Measurements from ENCODE around the gene RPS6KA2.
"Not testable (repeated sequence)": the region's sequence is repeated elsewhere in the genome, so short reads cannot be mapped to it uniquely, and the experiment has no call there.

RPS6KA2 gene

GRCh38 chr6:166400181-166400580 is 226.9 kb downstream of the RPS6KA2 start:
- DNase-seq (ENCODE audit: low spot score): no peak

- no peak for DNase-seq (ENCODE audit: low spot score)
Observed at GRCh38 chr6:166398348-166398747, 228.7 kb downstream of the RPS6KA2 start.

GRCh38 chr6:166397849-166398248 is 229.2 kb downstream of the RPS6KA2 start:
- no peak for DNase-seq (ENCODE audit: low spot score)

- DNase-seq (ENCODE audit: low spot score): no peak
Observed at GRCh38 chr6:166395778-166396177, 231.3 kb downstream of the RPS6KA2 start.

GRCh38 chr6:166395351-166395750 is 231.7 kb downstream of the RPS6KA2 start:
- no peak for DNase-seq (ENCODE audit: low spot score)

GRCh38 chr6:166394036-166394892 is 232.8 kb downstream of the RPS6KA2 start:
- no peak for DNase-seq (ENCODE audit: low spot score)

- no peak for DNase-seq (ENCODE audit: low spot score)
Observed at GRCh38 chr6:166393535-166393823, 233.6 kb downstream of the RPS6KA2 start.

- not testable (repeated sequence) for DNase-seq (ENCODE audit: low spot score)
Observed at GRCh38 chr6:166392755-166393534, 234.1 kb downstream of the RPS6KA2 start.

GRCh38 chr6:166389119-166389518 is 237.9 kb downstream of the RPS6KA2 start:
- no peak for DNase-seq (ENCODE audit: low spot score)

- no peak for DNase-seq (ENCODE audit: low spot score)
Observed at GRCh38 chr6:166388290-166389004, 238.6 kb downstream of the RPS6KA2 start.

GRCh38 chr6:166387642-166388289 is 239.3 kb downstream of the RPS6KA2 start:
- no peak for DNase-seq (ENCODE audit: low spot score)

- DNase-seq (ENCODE audit: low spot score): not testable (repeated sequence)
Observed at GRCh38 chr6:166387098-166387497, 240.0 kb downstream of the RPS6KA2 start.

GRCh38 chr6:166386111-166386510 is 240.9 kb downstream of the RPS6KA2 start:
- no peak for DNase-seq (ENCODE audit: low spot score)

GRCh38 chr6:166383802-166384363 is 243.2 kb downstream of the RPS6KA2 start:
- not testable (repeated sequence) for DNase-seq (ENCODE audit: low spot score)

- peak; percentile 94 for DNase-seq (ENCODE audit: low spot score)
Observed at GRCh38 chr6:166382933-166383801, 243.9 kb downstream of the RPS6KA2 start, which contains the start of gene MPC1. TSS of gene MPC1 (minus strand) at chr6:166382940. CDS start at chr6:166382876, 64 bp downstream.

- DNase-seq (ENCODE audit: low spot score): no peak
Observed at GRCh38 chr6:166382500-166382932, 244.5 kb downstream of the RPS6KA2 start.

- peak; percentile 54 for DNase-seq (ENCODE audit: low spot score)
Observed at GRCh38 chr6:166381733-166382499, 245.1 kb downstream of the RPS6KA2 start.

GRCh38 chr6:166381381-166381732 is 245.7 kb downstream of the RPS6KA2 start:
- no peak for DNase-seq (ENCODE audit: low spot score)

- DNase-seq (ENCODE audit: low spot score): no peak
Observed at GRCh38 chr6:166379800-166380199, 247.3 kb downstream of the RPS6KA2 start.

Data from SK-N-DZ (cell line).